ENCODE results near the gene PGLYRP2.
"Not testable (repeated sequence)": the region's sequence is repeated elsewhere in the genome, so short reads cannot be mapped to it uniquely, and the experiment has no call there.

PGLYRP2 gene

DNA sequence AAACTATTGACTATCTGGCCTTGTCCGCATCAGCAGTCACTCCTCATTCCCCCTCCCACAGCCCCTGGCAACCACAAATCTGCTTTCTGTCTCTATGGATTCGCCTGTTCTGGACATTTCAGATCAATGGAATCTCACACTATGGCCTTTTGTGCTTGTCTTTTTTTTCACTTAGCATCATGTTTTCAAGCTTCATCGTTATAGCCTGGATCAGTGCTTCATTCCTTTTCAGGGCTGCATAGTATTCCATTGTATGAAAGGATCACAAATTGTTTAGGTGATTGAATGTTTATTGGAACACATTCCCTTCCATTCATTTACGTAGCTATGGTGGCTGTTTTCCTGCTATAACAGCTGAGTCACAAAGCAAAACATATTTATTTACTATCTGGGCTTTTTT, 7.7 kb upstream of the PGLYRP2 start:
- no peak for DNase-seq

DNA sequence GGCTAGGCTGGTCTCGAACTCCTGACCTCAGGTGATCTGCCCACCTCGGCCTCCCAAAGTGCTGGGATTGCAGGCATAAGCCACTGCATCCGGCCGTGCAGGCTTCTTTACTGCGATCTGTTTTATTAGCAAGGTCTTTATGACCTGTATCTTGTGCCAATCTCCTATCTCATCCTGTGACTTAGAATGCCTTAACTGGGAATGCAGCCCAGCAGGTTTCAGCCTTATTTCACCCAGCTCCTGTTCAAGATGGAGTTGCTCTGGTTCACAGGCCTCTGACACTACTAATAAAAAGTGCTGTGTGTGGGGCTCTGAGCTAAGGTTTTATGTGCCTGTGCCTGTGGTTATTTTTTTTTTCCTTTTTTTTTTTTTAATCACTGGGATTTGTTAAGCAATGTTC, 6.5 kb upstream of the PGLYRP2 start:
- not testable (repeated sequence) for DNase-seq

- DNase-seq: not testable (repeated sequence)
Measured at GRCh38 chr19:15480996-15481395, 1.7 kb upstream of the PGLYRP2 start.

GRCh38 chr19:15476325-15476724, 3.0 kb downstream of the PGLYRP2 start:
- no peak for DNase-seq

- DNase-seq: no peak
Measured at GRCh38 chr19:15475611-15476010, 3.7 kb downstream of the PGLYRP2 start.

- DNase-seq: no peak
Measured at GRCh38 chr19:15475169-15475568, 4.1 kb downstream of the PGLYRP2 start.

DNA sequence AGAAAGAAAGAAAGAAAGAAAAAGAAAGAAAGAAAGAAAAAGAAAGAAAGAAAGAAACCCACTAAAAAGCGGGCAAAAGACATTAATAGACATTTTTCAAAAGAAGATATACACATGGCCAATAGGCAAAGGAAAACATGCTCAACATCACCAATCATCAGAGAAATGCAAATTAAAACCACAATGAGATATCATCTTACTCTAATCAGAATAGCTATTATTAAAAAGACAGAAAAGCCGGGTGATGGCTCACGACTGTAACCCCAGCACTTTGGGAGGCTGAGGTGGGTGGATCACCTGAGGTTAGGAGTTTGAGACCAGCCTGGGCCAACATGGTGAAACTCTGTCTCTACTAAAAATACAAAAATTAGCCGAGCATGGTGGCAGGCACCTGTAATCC, 5.5 kb downstream of the PGLYRP2 start:
- DNase-seq: not testable (repeated sequence)

- no peak for DNase-seq
Measured at GRCh38 chr19:15471639-15472101, 7.6 kb downstream of the PGLYRP2 start.

DNA sequence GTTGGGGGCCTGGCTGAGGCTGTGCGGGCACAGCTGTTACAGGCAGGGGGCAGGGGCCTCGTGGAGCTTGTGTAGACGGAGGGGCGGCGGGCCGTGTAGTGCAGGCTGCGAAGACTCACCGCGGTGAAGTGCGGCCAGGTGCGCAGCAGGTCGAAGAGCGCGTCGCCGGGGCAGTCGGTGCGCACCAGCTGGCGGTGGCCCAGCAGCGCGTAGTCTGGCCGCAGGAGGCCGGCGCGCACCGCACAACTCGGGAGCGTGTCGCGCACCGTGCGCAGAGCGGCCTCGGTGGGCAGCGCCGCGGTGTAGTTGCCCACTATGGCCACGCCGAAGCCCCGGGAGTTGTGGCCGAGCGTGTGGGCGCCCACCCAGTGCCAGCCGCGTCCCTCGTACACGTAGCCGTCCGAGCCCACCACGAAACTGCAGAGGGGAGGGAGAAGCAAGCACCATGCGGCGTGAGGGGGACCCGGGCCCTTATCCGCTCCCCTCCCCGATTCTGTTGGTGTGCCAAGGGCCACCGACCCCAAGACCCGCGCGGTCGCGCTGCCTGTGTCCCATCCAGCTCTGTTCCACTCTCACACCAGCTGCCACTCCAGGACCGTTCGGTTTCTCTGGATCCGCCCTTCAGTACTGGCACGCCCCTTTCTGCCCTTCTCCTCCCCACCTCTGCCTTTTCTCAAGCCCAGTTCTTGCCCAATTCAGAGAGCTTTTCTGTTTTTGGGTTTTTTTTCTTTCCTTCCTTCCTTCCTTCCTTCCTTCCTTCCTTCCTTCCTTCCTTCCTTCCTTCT, 9.6 kb downstream of the PGLYRP2 start:
- DNase-seq: no peak

GRCh38 chr19:15468675-15469512, 10.4 kb downstream of the PGLYRP2 start:
- DNase-seq: no peak

DNA sequence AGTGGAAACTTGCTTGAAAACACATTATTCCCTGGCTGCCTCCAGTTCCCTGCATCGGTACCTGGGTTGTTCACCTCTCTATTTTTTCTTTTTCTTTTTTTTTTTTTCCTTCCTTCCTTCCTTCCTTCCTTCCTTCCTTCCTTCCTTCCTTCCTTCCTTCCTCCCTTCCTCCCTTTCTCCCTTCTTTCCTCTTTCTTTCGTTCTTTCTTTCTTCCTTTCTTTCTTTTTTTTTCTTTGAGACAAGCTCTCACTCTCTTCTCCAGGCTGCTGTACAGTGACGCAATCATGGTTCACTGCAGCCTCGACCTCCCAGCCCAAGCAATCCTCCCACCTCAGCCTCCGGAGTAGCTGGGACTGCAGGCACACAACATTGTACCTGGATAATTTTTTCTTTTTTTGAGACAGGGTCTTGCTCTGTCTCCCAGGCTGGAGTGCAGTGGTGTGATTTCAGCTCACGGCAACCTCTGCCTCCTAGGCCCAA, 11.5 kb downstream of the PGLYRP2 start:
- no peak for DNase-seq

DNA sequence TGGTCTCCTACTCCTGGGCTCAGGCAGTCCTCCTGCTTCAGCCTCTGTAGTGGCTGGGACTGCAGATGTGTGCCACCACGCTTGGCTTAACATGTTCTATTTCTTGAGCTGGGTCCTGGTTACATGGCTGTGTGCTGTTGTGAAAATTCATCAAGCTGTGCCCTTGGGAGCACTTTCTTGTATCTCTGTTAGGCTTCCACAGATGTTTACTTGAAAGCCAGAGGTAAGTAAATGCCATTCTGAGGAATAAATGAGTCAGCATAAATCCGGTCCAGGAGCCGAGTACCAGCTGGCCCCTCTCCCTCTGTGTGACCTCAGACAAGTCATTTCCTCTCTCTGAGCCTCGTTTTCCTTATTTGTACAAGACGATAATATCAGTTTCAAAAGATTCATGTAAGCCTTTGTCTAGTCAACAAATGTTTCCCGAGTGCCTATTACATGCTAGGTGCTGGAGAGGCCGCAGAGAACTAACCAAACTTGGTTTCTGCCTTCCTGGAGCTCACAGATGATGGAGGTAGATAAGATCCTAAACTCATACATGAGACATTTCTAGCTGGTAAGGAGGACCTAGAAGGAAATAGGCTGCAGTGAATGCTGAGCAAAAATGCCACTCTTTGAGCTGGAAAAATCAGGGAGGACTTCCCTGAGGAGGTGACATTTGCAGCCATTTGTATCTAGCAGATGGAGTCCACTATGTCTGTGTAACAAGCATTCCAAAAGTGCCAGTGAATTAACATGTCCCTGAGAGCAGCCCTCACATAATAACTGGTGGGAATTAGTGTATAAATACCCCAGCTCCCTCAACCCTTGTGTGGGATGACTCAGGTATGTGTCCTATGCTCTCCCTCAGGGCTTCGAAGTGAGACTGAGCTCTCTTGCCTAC, 12.2 kb downstream of the PGLYRP2 start:
- peak; percentile 39 for DNase-seq

- DNase-seq: peak; percentile 52
Measured at GRCh38 chr19:15464394-15465385, 14.6 kb downstream of the PGLYRP2 start, which contains the start of gene RASAL3. Gene RASAL3 (minus strand): TSS chr19:15464544. CDS start chr19:15464358, 186 bp downstream.

DNA sequence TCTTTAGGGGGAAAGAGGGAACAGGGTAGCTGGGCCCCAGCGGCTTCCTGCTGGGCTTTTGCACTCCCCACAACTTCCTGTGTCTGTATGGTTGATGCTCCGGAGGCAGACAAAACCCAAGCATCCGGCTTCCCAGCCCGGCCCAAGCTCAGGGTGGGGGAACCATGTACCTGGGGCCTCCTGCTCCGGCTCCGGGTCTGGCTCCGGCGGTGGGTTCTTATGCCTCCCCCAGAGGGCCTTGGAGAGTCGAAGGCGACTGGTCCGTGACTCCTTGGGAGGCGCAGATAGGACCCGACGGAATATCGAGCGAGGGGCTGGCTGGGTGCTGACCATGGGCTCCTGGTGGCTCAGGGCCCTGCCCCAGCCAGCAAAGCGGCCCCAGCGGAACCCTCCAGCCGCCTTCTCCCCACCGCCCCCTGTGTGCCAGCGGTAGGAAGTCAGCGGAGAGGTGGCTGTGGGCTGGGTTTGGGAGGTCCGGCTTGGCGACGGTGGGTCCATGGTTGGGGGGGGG, 15.4 kb downstream of the PGLYRP2 start:
- DNase-seq: peak; percentile 75

DNA sequence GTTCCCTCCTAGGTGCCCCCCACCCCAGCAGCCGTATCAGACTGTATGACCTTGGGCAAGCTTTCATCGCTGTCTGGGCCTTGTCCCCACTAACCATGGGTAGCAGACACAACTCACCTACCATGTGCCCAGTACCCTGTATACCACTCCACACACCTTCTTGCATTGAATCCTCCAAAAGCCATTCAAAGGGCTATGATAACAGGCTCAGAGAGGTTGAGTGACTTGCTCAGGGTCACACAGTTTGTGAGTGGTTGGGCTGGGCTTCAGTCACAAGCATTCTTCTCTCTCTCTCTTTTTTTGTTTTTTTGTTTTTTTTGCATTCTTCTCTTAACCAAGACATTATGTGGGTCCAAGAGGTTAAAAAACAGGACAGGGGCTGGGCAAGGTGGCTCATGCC, 17.6 kb downstream of the PGLYRP2 start:
- DNase-seq: no peak

DNA sequence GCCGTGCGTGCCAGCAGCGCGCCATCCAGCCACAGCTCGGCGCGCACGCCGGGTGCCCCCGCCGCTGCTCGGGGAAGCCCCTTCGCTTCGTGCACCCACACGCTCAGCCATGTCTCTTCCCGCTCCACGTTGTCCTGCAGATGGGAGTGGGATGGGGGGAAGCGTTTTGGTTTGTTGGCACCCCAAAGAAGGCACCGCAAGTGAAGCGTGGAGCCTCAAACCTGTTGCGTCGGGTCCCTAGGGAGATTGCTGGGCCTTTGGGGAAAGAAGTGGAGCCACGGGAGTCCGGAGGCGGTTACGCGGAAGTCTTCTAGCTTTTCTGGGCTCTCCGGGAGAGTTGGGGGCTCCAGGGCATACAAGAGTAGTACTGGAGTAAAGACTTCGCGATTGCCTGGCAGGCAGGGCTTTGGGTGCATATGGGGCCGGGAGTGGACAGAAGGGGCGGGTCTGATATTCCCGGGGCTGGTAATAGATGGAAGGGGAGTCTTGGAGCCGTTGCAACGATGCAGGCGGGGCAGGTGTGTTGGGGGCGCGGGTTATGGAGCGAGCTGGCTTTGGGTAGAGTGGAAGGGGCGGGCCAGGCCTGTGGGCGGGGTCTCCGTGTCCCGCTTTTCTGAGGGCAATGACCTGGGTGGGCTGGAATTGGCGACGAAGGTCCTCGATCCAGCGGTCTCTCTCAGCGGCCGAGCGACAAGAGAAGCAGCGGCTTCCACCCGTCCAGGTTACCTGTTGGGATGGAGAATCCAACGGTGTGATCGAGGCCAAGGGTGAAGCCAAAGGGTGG, 21.4 kb downstream of the PGLYRP2 start:
- DNase-seq: no peak

GRCh38 chr19:15456871-15457700, 22.2 kb downstream of the PGLYRP2 start:
- DNase-seq: no peak

- DNase-seq: no peak
Measured at GRCh38 chr19:15456441-15456840, 22.9 kb downstream of the PGLYRP2 start.

DNA sequence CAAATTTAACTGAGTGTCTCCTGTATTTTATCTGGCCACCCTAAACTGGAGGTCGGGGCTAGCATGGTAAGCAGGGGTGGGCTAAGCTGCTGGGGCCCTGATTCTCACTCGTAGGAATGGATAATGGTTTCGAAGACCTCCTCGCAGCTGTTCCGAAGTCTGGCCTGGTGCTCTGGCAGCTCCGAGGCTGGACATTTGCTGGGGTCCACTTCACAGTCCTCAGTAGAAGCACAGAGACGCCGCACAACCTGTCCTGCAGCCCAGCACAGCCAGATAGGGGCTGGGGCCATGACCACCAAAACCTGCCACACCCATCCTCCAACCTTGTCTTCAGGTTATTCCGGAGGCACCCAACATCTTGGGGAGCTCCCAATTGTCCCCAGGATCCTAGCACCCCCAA, 23.3 kb downstream of the PGLYRP2 start:
- DNase-seq: no peak
